GM21390 (cell line): Measurements from ENCODE around the gene CCDC88A.
"Not testable (repeated sequence)": the region's sequence is repeated elsewhere in the genome, so short reads cannot be mapped to it uniquely, and the experiment has no call there.

Source experiments
- ATAC-seq: cut with Tn5 transposase; IDR thresholded peaks from one replicate; pipeline ENCODE4 v1.9.1; 2021; ENCODE audit not compliant: unreplicated experiment

Gene CCDC88A

GRCh38 chr2:55241582-55241981 lies 178.1 kb downstream of the CCDC88A start:
- not testable (repeated sequence) for ATAC-seq

- ATAC-seq = no peak
Observed at GRCh38 chr2:55239656-55240222, 179.9 kb downstream of the CCDC88A start.
